Measurements from ENCODE around the gene ANKRD2. TPM values are rescaled to one million over a fixed set of nuclear protein-coding genes. Genes with fewer than 3 reads are reported as not detected.
"Not testable (repeated sequence)": the region's sequence is repeated elsewhere in the genome, so short reads cannot be mapped to it uniquely, and the experiment has no call there.

The ANKRD2 gene
- polyA plus RNA-seq, 5 donors, result 0.27 to 0.90 (median 0.30) TPM; not detected in 1

DNA sequence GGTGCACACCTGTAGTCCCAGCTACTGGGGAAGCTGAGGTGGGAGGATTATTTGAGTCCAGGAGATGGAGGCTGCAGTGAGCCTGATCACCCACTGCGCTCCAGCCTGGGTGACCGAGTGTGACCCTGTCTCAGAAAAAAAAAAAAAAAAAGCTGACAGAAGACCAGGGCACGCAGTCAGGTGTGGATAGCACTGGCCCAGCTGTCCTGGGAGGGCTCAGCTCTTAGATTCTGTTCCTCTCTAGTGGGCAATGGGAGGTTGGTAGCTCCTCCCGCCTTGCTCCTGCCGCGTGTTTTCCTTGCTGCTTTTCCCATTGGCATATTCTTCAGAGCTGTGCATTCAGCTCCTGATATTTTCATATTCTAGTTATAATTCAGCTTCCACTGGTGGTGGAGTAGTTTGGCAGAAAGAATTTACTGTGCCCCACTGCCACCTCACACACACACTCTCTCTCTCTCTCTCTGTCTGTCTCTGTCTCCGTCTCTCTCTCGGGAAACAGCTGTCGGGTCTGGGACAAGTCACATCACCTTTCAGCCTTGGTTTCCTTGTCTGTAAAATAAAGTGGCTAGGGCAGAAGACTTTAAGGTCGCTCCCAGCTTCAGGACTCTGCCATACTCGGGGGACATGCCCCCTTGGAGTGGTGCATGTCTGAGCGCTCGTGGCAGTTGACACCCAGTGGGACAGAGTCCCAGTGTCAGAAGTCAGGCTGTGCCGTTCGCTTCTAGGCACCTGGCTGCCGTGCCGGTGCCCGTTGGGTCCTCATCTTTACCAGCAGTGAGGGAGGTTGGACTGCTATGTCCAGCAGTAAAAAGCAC is 25.9 kb upstream of the ANKRD2 start:
- no peak for DNase-seq

DNA sequence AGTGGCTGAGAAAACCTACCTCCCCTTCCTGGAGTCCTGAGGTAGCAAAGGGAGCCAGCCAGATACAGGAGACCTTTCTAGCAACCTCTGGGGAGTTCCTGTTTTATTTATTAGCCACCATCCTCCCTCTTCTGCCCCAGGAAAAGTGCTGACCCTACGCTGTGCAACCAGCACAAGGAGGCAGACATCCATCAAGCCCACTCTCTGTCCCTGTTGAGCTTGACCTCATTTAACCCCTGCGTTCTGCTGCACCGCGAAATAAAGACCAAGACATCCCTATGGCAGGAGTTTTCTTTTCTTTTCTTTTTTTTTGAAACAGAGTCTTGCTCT is 25.3 kb upstream of the ANKRD2 start:
- no peak for DNase-seq

DNA sequence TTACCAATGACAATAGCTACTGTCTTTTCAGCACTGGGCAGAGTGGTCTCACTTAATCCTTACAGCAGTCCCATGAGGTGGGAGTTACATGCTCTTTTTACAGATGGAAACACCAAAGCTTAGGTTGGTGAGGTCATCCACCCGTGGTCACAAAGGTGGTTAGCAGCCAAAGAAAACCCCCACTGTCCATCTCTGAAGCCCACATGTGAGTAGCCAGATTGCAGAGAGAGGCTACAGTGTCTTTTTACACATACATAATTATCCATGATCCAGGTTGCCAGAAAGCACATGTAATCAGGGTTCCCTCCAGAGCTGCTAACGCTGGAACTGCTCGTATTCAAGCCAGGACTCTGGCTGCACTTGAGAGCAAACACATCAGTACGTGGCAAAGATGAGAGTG is 24.6 kb upstream of the ANKRD2 start:
- DNase-seq, result no peak

GRCh38 chr10:97548828-97549455 is 23.6 kb upstream of the ANKRD2 start:
- no peak for DNase-seq

DNA sequence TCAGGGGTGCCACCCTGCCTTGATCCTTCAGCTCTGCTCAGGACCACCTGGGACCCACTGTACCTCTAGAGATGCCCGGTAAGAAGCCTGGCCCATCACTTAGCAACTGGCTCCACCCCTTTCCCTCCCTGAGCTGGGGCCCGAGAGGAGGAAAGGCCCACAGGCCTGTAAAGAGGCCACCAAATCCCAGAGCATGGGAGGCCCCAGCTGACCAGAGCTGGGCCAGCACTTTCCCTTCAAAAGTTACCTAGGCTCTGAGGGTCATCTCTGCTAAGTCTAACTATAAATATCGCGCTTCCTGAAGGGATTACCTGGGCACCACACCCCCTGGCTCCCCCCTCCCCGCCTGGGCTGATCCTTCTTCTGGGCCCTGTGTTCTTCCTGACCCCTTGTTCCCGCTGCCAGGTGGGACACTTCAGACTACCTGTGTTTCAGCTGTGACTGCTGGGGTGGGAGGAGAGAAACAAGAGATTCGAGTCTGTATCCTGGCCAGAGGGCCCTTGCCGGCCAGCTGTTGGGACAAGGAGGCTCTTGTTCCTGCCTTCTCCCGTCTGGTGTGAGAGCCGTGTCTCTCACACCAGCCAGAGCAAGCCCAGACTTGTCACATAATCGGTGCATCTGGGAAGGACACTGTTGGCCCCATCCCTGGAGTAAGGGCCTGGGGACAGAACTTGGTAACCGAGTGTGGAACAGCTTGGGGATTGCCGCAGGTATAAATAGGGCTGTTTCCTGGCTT is 22.8 kb upstream of the ANKRD2 start:
- DNase-seq, result no peak

DNA sequence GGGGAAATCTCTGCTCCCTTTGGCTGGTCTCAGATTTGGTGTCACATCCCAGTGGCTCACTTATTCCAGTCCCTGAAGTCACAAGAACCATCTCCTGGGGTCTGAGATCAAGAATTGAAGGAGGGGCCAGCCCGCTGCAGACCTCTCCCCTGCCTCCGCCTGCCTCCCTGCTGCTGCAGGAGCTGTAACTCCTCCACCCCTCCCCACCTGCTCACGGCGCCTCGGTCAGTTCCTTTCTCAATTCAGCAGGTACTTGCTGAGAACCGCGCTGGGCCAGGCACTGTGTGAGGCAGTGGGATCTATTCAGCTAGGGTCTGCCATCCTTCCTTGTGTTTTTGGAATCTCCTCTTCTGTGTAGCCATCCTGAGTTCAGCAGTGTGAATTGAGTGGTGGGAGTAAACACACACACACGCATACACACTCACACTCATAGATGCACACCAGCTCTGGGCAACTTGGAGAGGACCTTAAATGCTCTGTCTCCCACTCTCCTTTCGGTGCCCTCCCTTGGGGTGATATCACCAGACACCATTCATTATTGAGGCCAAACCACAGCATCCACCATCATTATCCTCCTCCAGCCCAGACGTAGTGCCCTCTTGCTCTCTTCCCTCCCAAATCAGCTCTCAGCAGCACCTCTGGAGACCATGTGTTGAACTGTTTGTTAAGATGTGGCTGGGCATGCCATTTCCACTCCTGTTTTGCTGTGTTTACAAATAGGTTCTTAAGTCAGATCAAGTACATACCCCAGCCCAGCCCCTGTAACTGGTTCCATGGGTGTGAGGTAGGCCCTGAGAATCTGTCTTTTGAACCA is 22.0 kb upstream of the ANKRD2 start:
- no peak for DNase-seq

- no peak for DNase-seq
These were observed 21.3 kb upstream of the ANKRD2 start for GRCh38 chr10:97551271-97551670.

DNA sequence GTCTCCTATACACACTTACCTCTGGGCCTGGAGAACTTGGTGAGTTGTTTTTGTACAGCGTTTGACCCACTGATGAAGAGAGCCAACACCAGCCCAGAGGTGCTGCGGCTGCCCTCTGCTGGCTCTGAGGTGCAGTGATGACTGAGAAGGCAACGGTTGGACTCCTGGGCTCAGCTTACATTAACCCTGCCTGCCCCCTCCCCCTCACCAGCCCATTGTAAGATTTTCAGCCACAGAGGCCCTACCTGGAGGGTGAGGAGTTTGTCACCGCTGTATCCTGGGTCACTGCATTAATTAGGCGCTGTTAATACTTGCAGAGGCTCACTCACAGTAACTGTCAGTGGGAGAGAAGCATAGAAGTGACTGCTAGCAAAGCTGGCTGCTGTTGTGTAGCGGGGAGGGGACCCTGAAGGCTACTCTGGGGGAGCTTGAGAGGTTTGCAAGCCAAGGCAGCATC is 19.0 kb upstream of the ANKRD2 start:
- peak in 1 of 2 donors; percentile 44 for DNase-seq

GRCh38 chr10:97554336-97554735 is 18.2 kb upstream of the ANKRD2 start:
- DNase-seq, result not testable (repeated sequence)

- not testable (repeated sequence) for DNase-seq
These were observed 17.0 kb upstream of the ANKRD2 start for GRCh38 chr10:97555541-97555940.

- DNase-seq, result not testable (repeated sequence)
These were observed 11.7 kb upstream of the ANKRD2 start for GRCh38 chr10:97560731-97561381.

GRCh38 chr10:97561386-97562077 is 11.0 kb upstream of the ANKRD2 start:
- DNase-seq, result not testable (repeated sequence)

DNA sequence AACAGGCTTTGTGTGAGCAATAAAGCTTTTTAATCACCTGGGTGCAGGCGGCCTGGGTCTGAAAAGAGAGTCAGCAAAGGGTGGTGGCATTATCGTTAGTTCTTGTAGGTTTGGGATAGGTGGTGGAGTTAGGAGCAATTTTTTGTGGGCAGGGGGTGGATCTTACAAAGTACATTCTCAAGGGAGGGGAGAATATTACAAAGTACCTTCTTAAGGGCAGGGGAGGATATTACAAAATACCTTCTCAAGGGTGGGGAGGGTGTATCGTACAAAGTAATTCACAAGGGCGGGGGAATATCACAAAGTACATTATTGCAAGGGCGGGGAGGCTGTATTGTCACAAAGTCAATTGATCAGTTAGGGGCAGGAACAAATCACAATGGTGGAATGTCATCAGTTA is 10.2 kb upstream of the ANKRD2 start:
- DNase-seq, result not testable (repeated sequence)

GRCh38 chr10:97563337-97563736 is 9.2 kb upstream of the ANKRD2 start:
- no peak for DNase-seq

- DNase-seq, result no peak
These were observed 7.8 kb upstream of the ANKRD2 start for GRCh38 chr10:97564776-97565175.

- DNase-seq, result no peak
These were observed 6.1 kb upstream of the ANKRD2 start for GRCh38 chr10:97566336-97566996.

GRCh38 chr10:97567891-97568290 is 4.7 kb upstream of the ANKRD2 start:
- DNase-seq, result no peak

GRCh38 chr10:97570146-97570788 is 2.3 kb upstream of the ANKRD2 start:
- DNase-seq, result no peak

DNA sequence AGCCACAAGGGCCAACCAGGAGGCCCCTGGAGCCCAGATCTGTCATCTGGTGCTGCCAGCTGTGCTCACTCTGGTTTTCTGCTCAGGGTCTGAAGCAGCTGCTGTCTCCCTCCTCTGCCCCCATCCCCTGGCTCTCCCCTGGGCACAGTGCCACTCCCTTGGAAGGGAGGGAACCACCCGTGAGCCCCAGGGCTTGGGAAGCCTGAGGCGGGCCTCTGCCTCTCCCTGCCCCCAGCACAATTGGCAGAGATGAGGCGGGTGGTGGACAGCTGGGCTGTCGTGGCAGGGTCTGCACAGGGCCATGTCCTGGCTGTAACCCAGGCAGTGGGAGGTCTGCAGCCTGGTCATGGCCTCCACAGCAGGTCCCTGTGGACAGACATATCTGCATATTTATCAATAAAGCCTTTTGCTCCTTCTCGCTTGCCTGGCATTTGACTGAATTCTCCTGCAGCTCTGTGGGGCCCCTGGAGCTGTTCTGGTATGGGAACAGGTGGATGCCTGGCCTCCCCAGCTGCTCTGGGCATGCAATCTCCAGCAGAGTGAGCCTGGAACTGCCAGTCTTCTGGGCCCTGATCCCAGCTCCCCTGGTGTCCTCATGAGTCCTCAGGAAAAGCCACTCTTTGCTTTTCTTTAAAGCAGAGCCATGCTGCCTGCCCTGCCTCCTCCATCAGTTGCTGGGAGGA is 1.6 kb upstream of the ANKRD2 start:
- DNase-seq, result no peak

All from right lung (tissue), 5 donors.